Measurements from ENCODE around the gene HIVEP3. TPM values are rescaled to one million over a fixed set of nuclear protein-coding genes. Genes with fewer than 3 reads are reported as not detected.

The HIVEP3 gene
- total RNA-seq, 1 donor from 2014 or later = 11.6 TPM

DNA sequence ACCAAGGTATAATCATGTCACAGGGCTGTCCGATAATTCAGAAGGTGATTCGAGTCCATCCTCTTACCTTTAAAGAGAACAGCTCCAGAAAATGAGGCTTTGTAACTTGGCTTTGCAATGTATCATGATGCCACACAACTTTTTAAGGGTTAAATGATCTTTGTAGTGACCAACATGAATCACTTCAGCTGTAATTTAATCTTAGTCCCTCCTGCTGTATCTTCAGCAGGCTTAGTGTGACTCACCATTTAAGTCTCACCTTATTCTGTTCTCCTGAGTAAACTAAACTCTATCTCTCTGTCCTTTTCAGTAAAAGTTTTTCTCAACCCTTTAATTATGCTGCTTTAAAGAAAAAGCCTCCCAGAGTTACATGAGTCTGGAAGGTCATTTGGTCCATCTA, 1.9 kb upstream of the HIVEP3 start:
- Histone ChIP-seq H3K4me1 (peaks cover 38% of the 10 kb centered on the region), H3K27ac (no peak overlapping the region), H3K4me3 (no peak overlapping the region), H3K27me3 (ENCODE audit: low read depth) (no peaks in the 10 kb centered on the region), H3K36me3 (no peaks in the 10 kb centered on the region), H3K9me3 (no peaks in the 10 kb centered on the region)
- no peak for TF ChIP-seq CTCF (IDR thresholded peaks at IDR 0.05)
- no peak for ATAC-seq
- intact Hi-C loops (cut with DNase I) = no loop called here
- no peak for DNase-seq

- peak overlapping the region; percentile 35 for H3K4me3 ChIP-seq
- peak; percentile 53 for DNase-seq
- no peak for TF ChIP-seq CTCF (IDR thresholded peaks at IDR 0.05)
- ATAC-seq = peak; percentile 61 to 63
- no peaks in the 10 kb centered on the region for H3K9me3 ChIP-seq
- H3K27ac ChIP-seq = peak overlapping the region; percentile 44
- no peaks in the 10 kb centered on the region for H3K36me3 ChIP-seq
- intact Hi-C loops (cut with DNase I) = no loop called here
- H3K27me3 ChIP-seq (ENCODE audit: low read depth) = no peaks in the 10 kb centered on the region
- H3K4me1 ChIP-seq = peaks cover 46% of the 10 kb centered on the region
Observed at GRCh38 chr1:41919764-41920397, 1.2 kb upstream of the HIVEP3 start.

DNA sequence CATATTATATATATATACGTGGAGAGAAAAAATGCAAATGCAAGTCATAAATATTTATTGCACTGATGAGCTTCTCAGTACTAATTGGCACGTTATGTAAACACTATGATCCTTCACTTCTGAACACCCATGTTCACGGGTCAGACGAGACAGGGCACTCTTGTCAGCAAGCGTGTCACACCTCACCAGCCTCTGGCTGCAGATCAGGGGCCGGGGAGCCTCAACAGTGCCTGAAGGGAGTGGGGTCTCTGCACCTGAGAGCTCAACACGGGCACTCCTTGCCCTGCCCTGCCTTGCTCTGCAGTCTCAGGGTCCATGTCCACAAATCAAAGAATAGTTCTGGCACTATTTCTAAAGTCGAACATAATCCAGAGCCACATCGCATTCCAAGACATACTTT, 409 bp upstream of the HIVEP3 start:
- intact Hi-C loops (cut with DNase I) = no loop called here
- DNase-seq (no peak), ATAC-seq (no peak)
- TF ChIP-seq CTCF (IDR thresholded peaks at IDR 0.05) = no peak
- Histone ChIP-seq H3K4me1 (peaks cover 46% of the 10 kb centered on the region), H3K27me3 (ENCODE audit: low read depth) (no peaks in the 10 kb centered on the region), H3K36me3 (no peaks in the 10 kb centered on the region), H3K9me3 (no peaks in the 10 kb centered on the region), H3K27ac (peak overlapping the region; percentile 44), H3K4me3 (peak overlapping the region; percentile 66)

DNA sequence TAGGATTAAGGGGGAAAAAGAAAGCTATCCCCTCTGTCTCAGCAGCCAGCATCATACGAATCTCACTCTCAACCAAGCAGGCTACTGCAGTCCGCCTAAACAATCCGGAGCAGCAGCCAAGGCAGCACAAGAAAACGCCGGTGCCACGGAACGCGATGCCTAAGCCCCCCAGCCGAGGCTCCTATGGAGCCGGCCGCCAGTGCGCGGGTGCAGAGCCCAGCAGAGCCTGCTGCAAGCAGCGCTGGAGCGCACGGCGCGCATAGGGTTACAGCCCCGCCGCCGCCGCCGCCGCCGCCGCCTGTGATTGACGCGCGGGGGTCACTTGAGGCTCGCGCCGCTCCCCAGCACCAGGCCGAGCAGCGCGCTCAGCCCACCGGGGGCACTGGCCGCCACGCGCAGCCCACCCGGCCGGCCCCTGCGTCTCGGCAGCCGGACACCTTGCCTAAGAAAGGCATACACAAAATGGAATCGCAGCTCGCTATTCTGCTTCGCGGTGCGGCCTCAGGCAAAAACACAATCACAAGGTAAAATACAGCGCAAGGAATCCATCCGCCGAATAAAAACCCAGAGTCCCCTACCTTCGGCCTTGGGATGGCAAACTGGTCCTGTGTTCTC, 780 bp downstream of the HIVEP3 start:
- ATAC-seq = peak; percentile 83 to 84

DNA sequence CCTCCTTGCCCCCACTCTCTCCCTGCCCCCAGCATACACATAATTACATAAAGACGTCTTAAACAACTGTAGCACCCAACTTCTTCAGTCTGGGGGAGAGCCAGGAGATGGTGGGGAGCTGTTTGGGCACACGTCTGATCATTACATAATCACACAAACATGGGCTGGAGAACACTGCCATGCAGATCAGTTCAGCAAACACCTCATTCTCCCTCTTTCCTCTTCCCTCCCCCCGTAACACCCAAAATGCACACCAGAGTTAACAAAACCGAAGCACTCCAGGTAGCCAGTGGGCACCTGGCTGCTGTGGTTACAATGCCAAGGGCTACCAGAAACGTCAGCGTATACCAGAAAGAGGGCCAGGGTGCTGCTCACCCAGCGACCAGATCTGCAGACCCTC, 1.6 kb downstream of the HIVEP3 start:
- peaks cover 46% of the 10 kb centered on the region for H3K4me1 ChIP-seq
- peak in 1 of 2 donors; percentile 21 for ATAC-seq
- no peak for TF ChIP-seq CTCF (IDR thresholded peaks at IDR 0.05)
- peak overlapping the region; percentile 66 for H3K4me3 ChIP-seq
- H3K27me3 ChIP-seq (ENCODE audit: low read depth) = no peaks in the 10 kb centered on the region
- H3K36me3 ChIP-seq = no peaks in the 10 kb centered on the region
- intact Hi-C loops (cut with DNase I) = no loop called here
- peak overlapping the region; percentile 69 for H3K27ac ChIP-seq
- DNase-seq = no peak
- H3K9me3 ChIP-seq = no peaks in the 10 kb centered on the region

More for the DNA sequence above, 780 bp downstream of the HIVEP3 start:
- Histone ChIP-seq H3K4me3 (peak overlapping the region; percentile 66), H3K9me3 (no peaks in the 10 kb centered on the region), H3K27me3 (ENCODE audit: low read depth) (no peaks in the 10 kb centered on the region), H3K36me3 (no peaks in the 10 kb centered on the region), H3K27ac (peak overlapping the region; percentile 69), H3K4me1 (peaks cover 46% of the 10 kb centered on the region)
- intact Hi-C loops (cut with DNase I) = no loop called here
- peak; percentile 65 for DNase-seq
- TF ChIP-seq CTCF (IDR thresholded peaks at IDR 0.05) = no peak
